Type B pancreatic cell (in vitro differentiated cells): Measurements from ENCODE around the gene RASA2. TPM values are rescaled to one million over a fixed set of nuclear protein-coding genes. Genes with fewer than 3 reads are reported as not detected.

Experiments
- DNase-seq: peaks from one replicate; pipeline ENCODE4 v3.0.0; 2021; ENCODE audit warnings: mixed read lengths; ENCODE audit not compliant: unreplicated experiment; ENCODE audit errors: extremely low spot score
- H3K27ac Mint-ChIP-seq: 2 replicates; pipeline ENCODE4 v1.8.0; 2021; ENCODE audit warnings: mild to moderate bottlenecking, mixed read lengths
- H3K27me3 Mint-ChIP-seq: 2 replicates; pipeline ENCODE4 v1.8.0; 2021; ENCODE audit warnings: mixed read lengths
- H3K36me3 Mint-ChIP-seq: 2 replicates; pipeline ENCODE4 v1.8.0; 2021; ENCODE audit warnings: mixed read lengths
- H3K4me1 Mint-ChIP-seq: one replicate; pipeline ENCODE4 v1.8.0; 2021; ENCODE audit warnings: mixed read lengths; ENCODE audit not compliant: unreplicated experiment
- H3K4me3 Mint-ChIP-seq: 2 replicates; pipeline ENCODE4 v1.8.0; 2021; ENCODE audit warnings: mild to moderate bottlenecking, mixed read lengths
- H3K9me3 Mint-ChIP-seq: 2 replicates; pipeline ENCODE4 v1.8.0; 2021; ENCODE audit warnings: mixed read lengths
- CTCF ChIP-seq: fragments of 200-600 bp; sonication (generic); conservative IDR thresholded peaks from 2 replicates; pipeline ENCODE4 v1.5.0; 2021; ENCODE audit warnings: antibody characterized with exemption, mild to moderate bottlenecking
- total RNA-seq: library from RNA; stranded (reverse); gene quantifications from 2 replicates; pipeline ENCODE4 v1.2.1, GENCODE V29; 2021; ENCODE audit warnings: low replicate concordance

Gene RASA2
- total RNA-seq, 1 donor from 2014 or later = 20.3 TPM

- DNase-seq = no peak
- no peaks in the 10 kb centered on the region for H3K36me3 Mint-ChIP-seq
- H3K27me3 Mint-ChIP-seq = no peaks in the 10 kb centered on the region
- H3K9me3 Mint-ChIP-seq = no peaks in the 10 kb centered on the region
- H3K27ac Mint-ChIP-seq = no peak overlapping the region
- peaks cover 30% of the 10 kb centered on the region for H3K4me1 Mint-ChIP-seq
- TF ChIP-seq CTCF = no peak
- H3K4me3 Mint-ChIP-seq = no peak overlapping the region
These were observed 32.8 kb upstream of the RASA2 start for GRCh38 chr3:141454054-141454453.

DNA sequence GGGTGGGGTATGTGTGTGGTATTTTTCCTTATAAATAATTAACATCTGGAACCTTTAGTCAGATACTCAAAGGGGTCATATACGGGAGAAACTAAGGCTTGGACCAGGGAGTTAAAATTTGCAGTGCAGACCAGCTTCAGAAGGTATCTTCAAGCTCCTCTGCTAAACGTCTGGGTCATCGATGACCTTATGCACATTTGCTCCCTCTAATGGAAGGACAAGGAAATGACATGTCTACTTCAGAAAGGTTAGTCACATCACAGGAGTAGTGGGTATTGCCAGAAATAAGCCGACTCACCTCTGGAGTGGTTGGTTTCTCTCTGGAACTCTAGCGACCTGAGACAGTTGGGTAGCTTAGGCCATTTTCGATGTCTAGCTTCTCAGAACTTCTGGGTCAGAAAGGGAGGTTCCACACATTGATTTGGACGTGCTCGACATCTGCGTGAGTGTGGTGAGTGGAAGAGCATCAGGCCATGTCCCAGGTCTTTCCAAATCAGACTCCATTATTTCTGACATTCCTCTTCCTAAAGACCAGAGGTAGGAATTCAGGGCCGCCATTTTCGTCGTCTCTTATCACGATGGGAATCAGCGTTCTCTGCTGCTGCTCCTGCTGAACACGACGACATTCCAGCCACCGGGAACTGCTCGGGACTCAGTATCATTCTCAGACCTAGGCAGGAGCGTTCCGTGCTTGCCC is 31.8 kb upstream of the RASA2 start:
- Mint-ChIP-seq H3K36me3 (no peaks in the 10 kb centered on the region), H3K9me3 (no peaks in the 10 kb centered on the region), H3K4me3 (no peak overlapping the region), H3K27me3 (no peaks in the 10 kb centered on the region), H3K27ac (peak overlapping the region; percentile 67), H3K4me1 (peaks cover 24% of the 10 kb centered on the region)
- peak; percentile 78 for TF ChIP-seq CTCF
- DNase-seq = no peak

DNA sequence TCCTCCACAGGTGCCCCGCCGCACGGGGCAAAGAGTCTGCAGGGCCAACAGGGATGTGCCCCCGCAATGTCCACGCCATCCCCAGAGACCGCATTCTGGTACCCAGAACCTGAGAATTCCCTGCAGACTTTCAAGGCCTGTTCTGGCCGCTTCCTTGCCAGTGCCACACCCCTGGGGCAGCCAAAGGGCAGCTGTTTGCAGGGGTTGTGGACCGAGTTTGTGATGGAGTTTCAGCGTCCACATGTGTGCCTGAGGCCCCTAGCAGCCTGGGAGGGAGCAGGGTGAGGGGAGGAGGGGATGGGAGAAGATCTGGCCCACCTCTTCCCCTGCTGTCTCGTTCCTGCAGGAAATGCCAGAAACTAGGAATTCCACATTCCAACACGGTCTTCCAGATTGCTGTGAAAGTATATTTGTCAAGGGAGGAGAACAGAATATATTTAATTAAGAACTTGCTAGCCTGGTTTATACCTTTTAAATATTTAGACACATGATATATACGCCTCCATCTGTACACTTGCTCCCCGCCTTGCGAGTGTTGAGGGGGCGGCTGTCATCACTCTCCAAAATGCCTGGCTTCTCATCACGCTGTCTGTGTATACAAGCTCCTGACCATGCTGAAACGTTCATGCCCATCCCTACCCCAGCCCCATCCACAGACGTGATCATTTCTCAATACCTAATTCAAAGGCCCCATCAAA is 31.1 kb upstream of the RASA2 start:
- Mint-ChIP-seq H3K27me3 (no peaks in the 10 kb centered on the region), H3K4me3 (peak overlapping the region; percentile 20), H3K27ac (peak overlapping the region; percentile 34), H3K4me1 (peaks cover 28% of the 10 kb centered on the region), H3K36me3 (no peaks in the 10 kb centered on the region), H3K9me3 (no peaks in the 10 kb centered on the region)
- no peak for DNase-seq
- TF ChIP-seq CTCF = no peak

DNA sequence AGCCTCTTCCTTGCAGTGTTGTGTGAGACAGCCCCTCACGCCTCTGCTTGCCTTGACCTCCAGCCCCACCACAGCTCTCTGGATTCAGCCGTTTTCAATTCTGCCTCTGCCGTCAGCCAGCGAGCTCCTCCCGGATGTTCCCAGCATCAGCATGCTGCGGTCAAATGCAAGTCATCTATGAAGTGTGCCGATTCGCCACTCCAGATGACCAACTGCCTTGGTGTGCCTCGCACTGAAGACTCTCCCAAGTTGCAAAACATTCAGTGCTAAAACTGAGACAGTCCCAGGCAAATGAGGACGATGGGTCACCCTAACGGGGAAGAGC is 30.6 kb upstream of the RASA2 start:
- H3K36me3 Mint-ChIP-seq = no peaks in the 10 kb centered on the region
- no peaks in the 10 kb centered on the region for H3K9me3 Mint-ChIP-seq
- H3K4me1 Mint-ChIP-seq = peaks cover 28% of the 10 kb centered on the region
- DNase-seq = no peak
- TF ChIP-seq CTCF = no peak
- no peaks in the 10 kb centered on the region for H3K27me3 Mint-ChIP-seq
- no peak overlapping the region for H3K4me3 Mint-ChIP-seq
- peak overlapping the region; percentile 34 for H3K27ac Mint-ChIP-seq

DNA sequence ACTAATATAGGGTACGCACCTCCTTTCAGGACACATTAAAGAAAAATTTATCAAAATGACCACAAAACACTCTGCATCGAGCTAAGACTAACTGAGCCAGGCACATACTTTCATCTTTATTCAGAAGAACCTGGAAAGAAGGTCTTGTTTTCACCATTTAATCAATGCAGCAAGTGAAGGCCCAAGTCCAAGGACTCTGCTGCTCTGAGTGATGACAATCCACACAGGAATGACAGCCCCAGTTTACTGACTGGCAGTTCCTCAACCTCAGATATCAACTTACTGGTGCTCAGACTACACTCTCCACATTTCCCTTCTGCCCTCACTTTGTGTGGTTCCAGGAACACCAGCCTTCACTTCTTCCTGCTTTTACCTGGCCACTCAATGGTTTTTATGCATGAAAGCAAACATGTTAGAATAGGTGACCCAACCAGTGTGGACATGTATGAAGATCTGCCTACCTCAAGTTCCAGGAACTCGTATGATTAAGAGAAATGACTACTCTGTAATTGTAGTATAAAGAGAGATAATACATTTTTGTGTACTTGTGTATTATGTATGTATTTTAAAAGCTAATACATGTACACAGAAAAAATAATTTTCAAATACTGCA is 29.1 kb upstream of the RASA2 start:
- Mint-ChIP-seq H3K27ac (peak overlapping the region; percentile 45), H3K9me3 (no peaks in the 10 kb centered on the region), H3K4me1 (peaks cover 28% of the 10 kb centered on the region), H3K27me3 (no peaks in the 10 kb centered on the region), H3K36me3 (no peaks in the 10 kb centered on the region), H3K4me3 (no peak overlapping the region)
- DNase-seq = no peak
- no peak for TF ChIP-seq CTCF
